ENCODE data around the gene ATP10D.
"Not testable (repeated sequence)": the region's sequence is repeated elsewhere in the genome, so short reads cannot be mapped to it uniquely, and the experiment has no call there.

ATP10D gene

GRCh38 chr4:47485047-47485692, at the start of gene ATP10D:
Gene ATP10D (plus strand): TSS chr4:47485275. CDS start chr4:47512541, 27,266 bp downstream.
- peak; percentile 89 for DNase-seq

DNA sequence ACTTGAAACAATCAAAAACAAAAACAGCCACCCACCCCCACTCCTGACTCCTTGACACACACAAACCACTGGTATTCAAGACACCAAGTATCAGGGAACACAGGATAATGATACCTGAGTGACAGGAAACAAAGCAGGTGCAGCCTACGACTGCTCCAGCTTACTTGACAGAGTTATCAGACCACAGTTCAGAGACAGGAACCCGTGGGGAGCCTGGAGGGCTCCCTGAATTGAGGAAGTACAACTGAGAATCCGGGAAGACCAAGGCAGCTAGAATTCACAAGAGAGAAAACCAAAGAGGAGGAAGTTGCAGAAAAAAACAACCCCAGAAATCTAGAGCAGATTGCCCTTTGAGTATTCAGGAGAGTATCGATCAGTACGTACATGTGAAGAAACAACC, 42.1 kb upstream of the ATP10D start:
- no peak for DNase-seq

GRCh38 chr4:47444031-47444430, 41.0 kb upstream of the ATP10D start:
- DNase-seq: no peak

DNA sequence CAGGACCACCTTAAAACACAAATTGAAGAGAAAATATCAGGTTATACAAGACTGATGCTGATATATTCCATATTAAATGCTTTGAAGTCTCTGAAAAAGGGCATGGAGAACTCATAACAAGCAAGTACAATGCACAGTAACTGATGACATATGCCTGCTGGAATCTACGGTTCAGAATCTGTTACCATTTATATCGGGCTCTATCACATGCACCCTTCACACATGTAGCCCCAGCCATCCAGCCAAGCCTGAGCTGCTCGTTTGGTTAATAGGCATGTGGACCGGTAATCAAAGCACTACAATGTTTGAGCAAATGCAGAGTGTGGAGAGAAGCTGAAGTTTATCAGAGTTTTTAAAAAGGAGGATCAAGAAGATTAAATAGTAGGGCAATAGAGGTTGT, 33.4 kb upstream of the ATP10D start:
- no peak for DNase-seq

DNA sequence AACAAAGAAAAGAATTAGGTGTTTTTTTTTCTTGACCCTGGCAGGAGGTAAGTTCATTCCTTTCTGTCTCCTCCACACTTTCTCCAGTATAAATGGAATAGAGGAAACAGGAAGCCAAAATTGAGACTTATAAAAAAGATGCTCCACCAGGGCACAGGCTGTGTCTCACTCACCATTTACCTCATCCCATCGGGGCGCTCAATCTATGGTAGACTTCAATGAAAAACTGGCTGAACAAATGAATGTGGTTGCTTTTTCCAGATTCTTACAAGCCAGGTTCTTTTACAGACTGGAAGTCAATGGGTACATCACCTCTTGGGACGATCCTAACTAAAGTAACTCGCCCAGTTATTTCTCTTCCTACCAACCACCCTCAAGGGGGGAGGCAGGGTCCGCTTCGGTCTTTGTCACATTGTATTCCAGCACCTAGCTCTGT, 22.3 kb upstream of the ATP10D start:
- no peak for DNase-seq

DNA sequence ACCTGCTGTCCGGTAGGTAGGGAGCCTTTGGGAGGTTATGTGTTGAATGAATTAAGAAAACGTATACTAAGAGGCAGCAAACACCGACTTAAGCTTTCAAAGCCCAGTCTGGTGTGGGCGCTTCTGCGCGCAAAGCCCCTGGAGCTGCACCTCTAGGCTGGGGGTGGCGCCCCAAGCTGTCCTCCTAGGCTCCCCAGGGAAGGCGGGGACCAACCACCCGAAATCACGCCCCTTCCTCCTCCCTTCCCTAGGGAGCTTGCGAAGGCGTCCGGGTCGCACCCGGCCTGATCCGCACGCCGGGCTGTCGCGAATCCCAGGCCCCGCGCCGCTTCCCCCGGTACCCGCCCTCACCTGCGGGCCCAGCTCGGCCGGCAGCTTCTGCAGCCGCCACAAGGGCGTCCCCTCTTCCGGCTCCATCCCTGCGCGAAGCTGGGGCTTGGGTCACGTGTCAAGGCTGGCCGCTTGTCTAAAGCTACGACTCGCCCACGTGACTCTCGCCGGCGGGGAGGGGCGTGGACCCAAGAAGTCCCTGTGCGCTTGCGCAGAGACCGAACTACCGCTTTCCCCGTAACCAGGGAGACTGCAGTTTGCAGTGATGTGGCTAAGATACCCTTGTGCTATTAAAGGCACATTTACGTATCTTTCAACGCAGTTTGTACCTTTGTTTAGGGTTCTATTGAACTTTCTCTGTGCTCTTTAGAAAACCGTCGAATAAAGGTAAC, 21.7 kb upstream of the ATP10D start, which contains the start of gene COMMD8:
Gene COMMD8, minus strand, starts transcription at position 468 of the 722 bp plus-strand sequence. Its CDS starts 51 bp downstream, at position 417.
- DNase-seq: peak; percentile 97

GRCh38 chr4:47465004-47465403, 20.1 kb upstream of the ATP10D start:
- DNase-seq: no peak

GRCh38 chr4:47466056-47466785, 18.9 kb upstream of the ATP10D start:
- no peak for DNase-seq

- DNase-seq: no peak
Measured at GRCh38 chr4:47468706-47469365, 16.2 kb upstream of the ATP10D start.

GRCh38 chr4:47469951-47470350, 15.1 kb upstream of the ATP10D start:
- no peak for DNase-seq

GRCh38 chr4:47471064-47471463, 14.0 kb upstream of the ATP10D start:
- DNase-seq: no peak

DNA sequence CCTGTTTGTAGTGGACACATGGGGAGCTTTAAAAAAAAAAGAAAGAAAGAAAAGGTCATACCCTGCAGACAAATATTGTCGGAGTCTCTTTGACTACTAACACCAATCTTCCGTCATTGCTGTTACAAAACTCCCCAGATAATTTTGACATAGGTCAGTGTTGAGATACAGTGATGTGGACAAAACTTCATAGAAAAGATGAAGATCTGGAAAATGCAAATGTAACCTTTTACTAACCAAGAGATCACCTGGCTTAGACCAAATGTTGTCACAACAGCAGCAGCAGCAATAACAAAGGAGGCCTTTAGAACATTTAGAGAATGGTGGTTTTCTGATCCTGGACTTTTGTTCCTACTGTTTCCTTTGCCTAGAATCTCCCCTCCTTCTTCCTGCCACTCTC, 13.5 kb upstream of the ATP10D start:
- no peak for DNase-seq

DNA sequence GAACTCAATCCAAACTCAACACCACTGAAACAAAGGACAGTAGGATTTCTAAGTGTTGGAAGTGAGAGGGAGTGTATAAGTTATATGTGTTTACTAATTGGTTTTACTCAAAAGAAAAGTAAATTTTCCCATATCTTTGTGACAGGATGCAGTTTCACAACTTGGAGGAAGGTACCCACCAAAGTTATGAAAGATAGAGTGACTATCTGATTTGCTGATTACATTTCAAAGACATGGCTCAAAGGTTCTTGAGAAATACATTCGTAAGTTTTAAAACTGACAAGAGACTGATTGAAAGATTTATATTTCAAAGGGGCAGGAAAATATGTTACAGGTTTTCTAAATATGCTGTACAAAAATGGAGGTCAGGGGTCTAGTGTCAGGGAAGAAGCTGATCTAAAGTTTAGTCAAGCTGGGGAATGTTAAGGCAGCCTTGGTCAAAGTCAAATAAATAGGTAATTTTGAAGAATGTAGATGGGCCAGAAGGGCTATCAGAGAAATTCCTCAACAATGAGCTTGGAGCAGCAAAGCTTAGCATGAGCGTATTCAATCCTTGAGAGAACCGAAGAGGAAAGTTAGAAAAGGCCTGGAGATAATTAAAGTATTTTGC, 11.8 kb upstream of the ATP10D start:
- no peak for DNase-seq

DNA sequence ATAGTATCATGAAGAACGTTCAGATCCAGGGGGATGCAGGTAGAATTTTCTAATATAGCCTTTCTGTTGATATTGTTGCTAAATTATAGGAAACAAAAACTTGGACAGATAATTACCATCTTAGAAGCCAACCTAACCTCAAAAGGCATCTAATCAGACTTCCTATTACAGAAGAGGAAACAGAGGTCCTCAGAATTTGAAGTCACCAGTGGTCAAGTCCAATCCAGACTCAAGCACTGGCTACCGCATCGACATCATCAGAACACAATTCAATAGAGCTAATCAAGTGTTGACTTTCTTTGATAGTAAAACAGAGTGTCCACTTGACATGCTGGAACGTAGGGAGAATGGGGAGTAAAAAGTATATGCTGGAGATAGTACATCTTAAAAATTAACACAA, 10.3 kb upstream of the ATP10D start:
- no peak for DNase-seq

DNA sequence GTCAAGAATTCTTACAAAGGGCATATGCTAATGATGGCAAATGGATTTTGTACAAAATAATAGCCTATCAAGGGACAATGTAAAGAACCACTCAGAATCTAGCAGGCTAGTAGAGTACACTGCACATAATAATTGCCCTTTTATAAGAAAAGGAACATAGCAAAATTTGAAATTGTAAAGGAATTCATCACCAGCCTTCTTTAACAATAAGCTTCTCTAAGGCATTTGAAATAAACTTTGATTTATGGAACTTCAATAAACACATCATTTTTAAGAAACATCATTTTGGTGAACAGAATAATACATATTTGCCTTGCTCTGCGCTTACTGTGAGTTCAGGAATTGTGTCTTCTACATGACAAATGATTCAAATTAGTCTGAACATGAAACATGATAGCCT, 9.7 kb upstream of the ATP10D start:
- no peak for DNase-seq

- no peak for DNase-seq
Measured at GRCh38 chr4:47478804-47479203, 6.3 kb upstream of the ATP10D start.

DNA sequence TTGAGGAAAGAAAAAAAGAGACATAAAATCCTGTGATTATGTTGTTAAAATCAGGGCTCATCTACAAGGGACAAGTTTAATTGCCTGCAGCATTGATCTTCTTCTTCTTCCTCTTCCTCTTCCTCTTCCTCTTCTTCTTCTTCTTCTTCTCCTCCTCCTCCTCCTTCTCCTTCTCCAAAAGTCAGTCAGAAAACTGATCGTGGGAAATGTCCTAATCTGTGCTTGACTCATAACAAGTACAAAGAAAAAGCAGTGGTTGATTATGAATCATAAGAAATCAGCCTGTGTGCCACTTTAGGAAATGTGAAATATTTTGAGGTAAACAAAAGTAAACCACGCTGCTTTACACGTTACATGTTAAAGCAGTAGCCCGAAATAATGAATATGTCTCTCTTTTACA, 2.7 kb upstream of the ATP10D start:
- DNase-seq: no peak

- DNase-seq: no peak
Measured at GRCh38 chr4:47483745-47484144, 1.3 kb upstream of the ATP10D start.

DNA sequence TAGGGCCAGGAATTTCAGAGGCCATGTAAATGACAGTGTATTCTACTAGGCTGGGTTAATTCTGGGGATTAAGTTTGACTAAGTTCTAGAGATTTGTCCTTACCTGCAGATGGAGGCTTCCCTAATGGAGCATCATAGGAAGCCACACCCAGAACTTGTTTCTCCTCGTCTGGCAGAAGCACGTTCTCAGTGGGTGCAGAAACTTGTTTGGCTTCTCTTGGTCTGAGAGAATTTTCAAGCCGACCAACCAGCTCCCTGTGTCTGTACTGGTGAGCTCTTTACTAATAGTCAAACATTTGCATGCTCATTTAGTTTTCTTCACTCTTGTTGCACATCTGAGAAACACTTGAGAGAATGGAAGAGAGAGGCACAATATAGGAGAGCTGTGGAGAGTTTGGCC, 907 bp upstream of the ATP10D start:
- DNase-seq: no peak

DNA sequence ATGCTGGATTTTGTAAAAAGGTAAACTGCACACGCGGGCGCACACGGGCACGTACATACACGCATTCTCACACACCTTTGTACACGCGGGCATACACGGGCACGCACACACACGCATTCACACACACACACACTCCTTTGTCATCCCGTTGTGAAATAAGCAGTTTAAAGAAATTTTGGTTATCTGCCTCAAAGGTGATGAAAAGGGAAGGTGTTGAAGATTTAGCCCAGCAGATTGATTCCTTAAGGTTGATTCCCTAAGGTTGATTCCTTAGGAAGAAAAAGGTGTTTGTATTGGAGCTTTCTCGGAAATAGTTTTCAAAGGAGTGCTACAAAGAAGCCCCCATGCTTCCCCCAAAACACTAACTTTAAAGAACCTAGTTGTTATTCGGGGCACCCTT, 693 bp downstream of the ATP10D start:
- no peak for DNase-seq

DNA sequence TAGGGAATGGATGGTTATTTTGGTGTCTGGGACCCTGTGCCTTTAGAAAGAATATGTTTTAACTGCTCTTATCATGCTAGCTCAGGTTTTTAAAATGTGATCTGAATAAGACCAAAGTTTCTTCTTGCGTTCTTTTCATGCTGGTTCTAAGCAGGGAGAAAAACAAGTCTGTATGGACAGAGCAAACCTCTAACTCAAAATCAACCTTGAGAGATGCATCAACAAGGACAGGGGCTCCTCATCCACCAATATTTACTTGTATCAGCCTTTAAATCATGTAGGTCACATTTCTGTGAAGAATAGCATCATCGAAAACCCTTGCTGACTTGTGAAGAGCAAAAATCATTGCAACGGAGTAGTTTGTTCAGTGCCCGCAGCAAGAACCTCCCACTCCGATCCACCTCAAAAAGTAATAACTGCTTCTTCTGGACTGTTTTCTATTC, 1.2 kb downstream of the ATP10D start:
- no peak for DNase-seq

- not testable (repeated sequence) for DNase-seq
Measured at GRCh38 chr4:47486727-47487126, 1.7 kb downstream of the ATP10D start.

DNA sequence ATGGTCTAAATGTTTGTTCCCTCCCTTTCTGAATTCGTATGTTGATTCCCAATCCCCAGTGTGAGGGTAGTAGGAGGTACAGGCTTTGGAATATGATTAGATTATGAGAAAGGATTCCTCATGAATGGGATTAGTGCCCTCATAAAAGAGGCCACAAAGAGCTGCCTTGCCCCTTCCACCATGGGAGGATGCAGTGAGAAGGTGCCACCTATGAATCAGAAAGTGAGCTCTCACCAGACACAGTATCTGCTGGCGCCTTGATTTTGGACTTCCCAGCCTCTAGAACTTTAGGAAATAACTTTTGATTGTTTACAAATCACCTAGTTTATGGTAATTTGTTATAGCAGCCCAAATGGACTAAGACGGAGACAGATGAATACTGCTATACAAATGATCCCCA, 3.6 kb downstream of the ATP10D start:
- DNase-seq: no peak
